C4-2B (cell line): ENCODE data around the gene ZC3H7B.

ENCODE experiments used
- H3K27ac ChIP-seq: fragments of 450-650 bp; 2 replicates; pipeline ENCODE4 v1.5.1; 2017
- ZFX ChIP-seq: fragments of 450-650 bp; IDR thresholded peaks from 2 replicates; pipeline ENCODE4 v1.6.1; 2017
- TF ChIP-seq, protein P1 (sequence below): fragments of 450-650 bp; conservative IDR thresholded peaks from 2 replicates; pipeline ENCODE4 v1.5.1; 2017; ENCODE audit warnings: mild to moderate bottlenecking

ZC3H7B gene

DNA sequence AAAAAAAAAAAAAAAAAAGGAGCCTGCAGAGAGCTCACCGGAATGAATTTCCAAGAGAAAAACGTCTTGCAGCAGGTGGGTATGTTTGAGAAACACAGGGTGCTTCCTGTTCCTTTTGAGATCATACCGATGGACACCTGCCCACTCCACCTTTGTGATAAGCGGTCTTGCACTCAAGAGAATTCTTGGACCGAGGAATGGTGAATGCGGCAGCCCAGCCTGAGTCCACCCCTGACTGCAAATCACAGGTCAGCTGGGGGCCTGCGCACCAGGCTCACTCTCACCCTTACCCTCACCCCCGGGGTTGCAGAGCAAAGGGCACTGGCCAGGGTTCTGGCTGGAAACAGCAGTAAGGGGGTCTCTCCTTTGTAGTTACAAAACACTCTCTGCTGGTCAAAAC, 63.6 kb downstream of the ZC3H7B start:
- TF ChIP-seq, protein P1, sequence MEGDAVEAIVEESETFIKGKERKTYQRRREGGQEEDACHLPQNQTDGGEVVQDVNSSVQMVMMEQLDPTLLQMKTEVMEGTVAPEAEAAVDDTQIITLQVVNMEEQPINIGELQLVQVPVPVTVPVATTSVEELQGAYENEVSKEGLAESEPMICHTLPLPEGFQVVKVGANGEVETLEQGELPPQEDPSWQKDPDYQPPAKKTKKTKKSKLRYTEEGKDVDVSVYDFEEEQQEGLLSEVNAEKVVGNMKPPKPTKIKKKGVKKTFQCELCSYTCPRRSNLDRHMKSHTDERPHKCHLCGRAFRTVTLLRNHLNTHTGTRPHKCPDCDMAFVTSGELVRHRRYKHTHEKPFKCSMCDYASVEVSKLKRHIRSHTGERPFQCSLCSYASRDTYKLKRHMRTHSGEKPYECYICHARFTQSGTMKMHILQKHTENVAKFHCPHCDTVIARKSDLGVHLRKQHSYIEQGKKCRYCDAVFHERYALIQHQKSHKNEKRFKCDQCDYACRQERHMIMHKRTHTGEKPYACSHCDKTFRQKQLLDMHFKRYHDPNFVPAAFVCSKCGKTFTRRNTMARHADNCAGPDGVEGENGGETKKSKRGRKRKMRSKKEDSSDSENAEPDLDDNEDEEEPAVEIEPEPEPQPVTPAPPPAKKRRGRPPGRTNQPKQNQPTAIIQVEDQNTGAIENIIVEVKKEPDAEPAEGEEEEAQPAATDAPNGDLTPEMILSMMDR = no peak
- no peak for TF ChIP-seq ZFX
- peak overlapping the region; percentile 31 for H3K27ac ChIP-seq

DNA sequence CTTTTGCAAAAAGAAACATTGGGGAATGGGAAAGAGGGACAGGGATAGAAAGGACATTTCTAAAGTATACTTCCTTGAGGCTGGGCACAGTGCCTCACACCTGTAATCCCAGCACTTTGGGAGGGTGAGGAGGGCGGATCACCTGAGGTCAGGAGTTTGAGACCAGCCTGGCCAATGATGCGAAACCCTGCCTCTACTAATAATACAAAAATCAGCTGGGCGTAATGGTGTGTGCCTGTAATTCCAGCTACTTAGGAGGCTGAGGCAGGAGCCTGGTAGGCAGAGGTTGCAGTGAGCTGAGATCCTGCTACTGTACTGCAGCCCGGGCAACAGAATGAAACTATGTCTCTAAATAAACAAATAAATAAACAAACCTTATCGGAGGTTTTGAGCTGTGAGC, 64.1 kb downstream of the ZC3H7B start:
- TF ChIP-seq, protein P1 = no peak
- TF ChIP-seq ZFX = no peak
- peak overlapping the region; percentile 31; the same call in 1 of the 2 replicates for H3K27ac ChIP-seq

DNA sequence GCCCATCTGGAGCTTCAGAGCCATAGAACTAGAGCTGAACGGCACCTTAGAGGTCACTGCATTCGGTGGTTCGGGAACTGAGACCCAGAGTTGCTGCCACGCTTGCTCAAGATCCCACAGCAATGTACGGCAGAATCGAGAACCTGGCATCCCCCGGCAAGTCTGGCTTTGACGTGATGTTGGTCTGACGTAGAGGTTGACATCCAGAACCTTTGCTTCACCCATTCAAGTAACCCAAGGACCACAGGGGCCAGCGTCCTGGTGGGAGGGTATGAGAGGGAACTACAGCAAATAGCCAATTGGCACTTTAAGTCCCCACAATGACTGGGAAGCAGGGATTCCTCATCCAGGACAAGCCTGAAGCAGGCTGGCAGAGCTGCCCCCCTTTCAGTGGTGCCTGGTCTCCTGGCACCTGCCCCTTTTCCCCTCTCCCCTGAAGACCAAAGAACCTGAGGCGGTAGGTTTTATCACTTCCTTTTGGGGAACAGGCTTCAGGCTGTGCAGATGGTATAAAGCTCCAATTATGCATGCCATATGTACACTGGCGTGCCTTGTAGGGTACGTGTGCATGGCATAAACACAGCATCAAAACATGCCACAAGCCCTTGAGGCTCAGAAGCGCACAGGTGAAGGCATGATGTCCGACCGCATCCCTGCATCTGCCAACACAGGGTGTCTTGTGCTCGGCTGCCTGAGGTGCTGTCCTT, 65.2 kb downstream of the ZC3H7B start:
- H3K27ac ChIP-seq = peak overlapping the region; percentile 86
- TF ChIP-seq ZFX = no peak
- TF ChIP-seq, protein P1 = no peak

DNA sequence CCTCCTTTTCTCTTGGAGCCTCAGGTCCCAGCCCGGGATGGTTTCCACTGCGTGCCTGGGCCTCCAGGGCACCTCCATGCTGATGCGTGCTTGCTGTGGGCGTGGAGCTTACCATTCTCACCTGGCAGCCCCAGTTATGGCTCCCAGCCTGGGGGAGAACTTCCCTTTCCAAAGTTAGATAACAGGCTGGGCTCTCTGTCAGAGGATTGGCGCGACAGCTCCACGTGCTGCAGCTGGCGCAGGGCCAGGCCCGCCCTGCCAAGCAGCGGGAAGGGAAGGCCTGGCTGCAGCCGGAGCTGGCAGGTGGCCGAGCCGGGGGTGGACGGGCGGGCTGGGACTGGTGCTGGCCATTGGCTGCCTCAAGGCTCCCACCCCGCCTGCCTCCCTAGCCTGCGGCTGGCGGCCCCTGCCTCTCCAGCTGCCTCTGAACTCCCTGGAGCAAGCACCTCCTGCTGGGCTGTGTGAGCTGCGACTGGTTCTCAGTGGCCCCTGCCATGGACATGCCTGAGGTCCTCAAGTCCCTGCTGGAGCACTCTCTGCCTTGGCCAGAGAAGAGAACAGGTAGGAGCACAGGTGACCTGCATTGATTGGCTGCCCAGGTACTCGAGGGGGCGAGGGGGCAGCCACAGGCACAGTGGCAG, 65.8 kb downstream of the ZC3H7B start:
- H3K27ac ChIP-seq = peak overlapping the region; percentile 86
- TF ChIP-seq, protein P1 = no peak
- TF ChIP-seq ZFX = no peak

DNA sequence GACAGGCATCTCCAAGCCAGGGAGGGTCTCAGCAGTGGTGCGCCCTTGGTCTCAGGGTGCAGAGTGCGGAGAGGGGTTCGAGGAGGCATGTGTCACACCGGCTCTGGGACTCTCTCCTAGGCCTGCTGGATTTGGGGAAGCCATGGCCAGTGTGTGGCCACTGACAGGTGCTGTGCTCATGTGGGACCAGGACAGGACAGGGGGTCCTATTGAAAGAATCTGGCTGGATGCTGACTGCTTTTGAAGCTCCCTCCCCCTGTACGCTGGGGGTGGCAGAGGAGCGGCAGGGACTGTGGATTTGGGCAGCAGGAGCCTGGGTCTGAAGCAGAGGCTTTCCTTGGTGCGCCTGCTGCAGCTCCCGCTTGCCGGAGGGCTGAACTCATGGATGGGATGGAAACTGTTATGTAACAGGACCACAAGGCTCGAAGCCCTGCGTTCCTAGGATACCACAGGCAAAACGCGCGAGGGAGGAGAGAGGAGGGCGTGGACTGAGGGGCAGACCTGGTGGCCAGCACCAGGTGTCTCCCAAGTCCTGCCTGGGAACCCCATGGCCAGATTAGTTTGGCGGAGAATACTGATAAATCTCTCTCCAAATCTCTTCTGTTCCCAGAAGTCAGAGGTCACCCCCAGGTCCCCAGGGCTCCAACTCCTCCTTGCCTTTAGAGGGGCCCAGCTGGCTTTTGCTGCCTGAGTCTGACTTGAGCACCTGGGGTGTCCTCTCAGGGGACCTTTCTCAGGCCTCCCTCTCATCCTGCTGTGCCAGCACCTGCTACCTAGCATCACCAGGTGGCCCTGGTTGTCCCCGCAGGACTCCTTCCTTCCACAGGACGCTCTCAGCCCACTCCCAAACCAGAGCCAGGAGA, 66.6 kb downstream of the ZC3H7B start:
- TF ChIP-seq, protein P1 = no peak
- no peak for TF ChIP-seq ZFX
- H3K27ac ChIP-seq = peak overlapping the region; percentile 86

DNA sequence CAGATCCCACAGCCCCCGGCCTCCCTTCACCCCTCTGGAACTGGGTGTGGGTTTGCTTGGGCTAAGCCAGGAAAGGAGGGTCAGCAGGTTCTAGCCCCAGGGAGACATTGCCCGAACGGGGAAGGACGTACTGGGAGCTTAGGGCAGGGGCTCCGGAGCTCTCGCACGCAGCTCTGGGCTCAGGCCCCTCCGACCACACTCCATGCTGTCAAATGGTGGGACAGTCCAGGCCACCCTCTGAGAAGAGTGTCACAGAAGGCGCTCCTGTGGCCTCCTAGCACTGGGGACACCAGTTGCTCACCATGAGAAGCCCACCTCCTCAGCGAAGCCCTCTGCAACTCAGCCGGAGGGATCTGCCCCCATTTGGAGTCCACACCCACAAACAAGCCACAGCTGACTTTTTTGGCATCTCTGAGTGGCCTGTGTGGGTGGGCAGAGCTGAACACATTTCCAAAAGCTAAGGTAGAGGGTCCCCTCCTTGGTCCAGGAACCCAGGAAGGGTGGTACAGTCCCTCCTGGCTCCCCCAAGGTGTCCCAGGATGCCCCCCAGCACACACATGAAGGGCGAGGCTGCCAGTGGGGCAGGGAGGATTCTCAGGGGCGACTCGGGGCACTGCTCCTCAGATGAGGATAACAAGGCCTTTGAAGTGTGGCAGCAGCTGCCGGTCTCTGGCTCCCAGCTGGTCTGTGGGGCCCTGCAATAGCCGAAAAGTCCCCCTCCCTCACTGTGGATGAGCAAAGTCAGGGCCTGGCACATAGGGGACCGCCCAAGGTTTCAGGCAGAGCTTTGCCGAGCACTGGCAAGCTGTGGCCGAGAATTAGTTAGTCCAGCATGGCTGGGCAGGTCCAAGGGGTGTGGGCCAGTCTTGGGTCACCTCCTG, 67.5 kb downstream of the ZC3H7B start:
- H3K27ac ChIP-seq = peak overlapping the region; percentile 86; the same call in 1 of the 2 replicates
- TF ChIP-seq, protein P1 = no peak
- TF ChIP-seq ZFX = no peak
